Peyer's patch (tissue), 4 donors: ENCODE measurements around the gene HS6ST1.

Experiments used
- POLR2A ChIP-seq, 2 donors: fragments of 450-650 bp; IDR thresholded peaks; one replicate each; pipeline ENCODE4 v1.5.1; 2017; ENCODE audit warnings: antibody characterized with exemption in 2 of 2, mild to moderate bottlenecking in 2 of 2, moderate library complexity in 2 of 2
- TF ChIP-seq, protein P1 (sequence below), 6 experiments: fragments of 450-650 bp in 4 of 6; fragments of 200-600 bp in 2 of 6; sonication (generic) in 1 of 6; IDR thresholded peaks; one replicate each; pipeline ENCODE4 v1.5.1; 2017 to 2019; ENCODE audit warnings: antibody characterized with exemption in 6 of 6, mild to moderate bottlenecking in 3 of 6, moderate library complexity in 1 of 6

DNA sequence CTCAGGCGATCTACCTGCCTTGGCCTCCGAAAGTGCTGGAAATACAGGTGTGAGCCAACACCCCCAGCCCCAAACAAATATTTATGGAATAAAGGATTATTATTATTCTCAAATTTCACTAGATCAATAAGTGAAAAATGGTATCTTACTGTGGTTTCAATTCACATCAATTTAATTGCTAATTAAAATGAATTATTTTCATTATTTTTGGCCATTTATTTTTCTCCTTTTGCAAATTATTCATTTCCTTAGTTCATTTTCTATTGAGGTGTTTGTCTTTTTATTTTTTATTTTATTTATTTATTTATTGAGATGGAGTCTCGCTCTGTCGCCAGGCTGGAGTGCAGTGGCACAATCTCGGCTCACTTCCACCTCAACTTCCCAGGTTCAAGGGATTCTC, 11.9 kb upstream of the HS6ST1 start:
- TF ChIP-seq, protein P1, sequence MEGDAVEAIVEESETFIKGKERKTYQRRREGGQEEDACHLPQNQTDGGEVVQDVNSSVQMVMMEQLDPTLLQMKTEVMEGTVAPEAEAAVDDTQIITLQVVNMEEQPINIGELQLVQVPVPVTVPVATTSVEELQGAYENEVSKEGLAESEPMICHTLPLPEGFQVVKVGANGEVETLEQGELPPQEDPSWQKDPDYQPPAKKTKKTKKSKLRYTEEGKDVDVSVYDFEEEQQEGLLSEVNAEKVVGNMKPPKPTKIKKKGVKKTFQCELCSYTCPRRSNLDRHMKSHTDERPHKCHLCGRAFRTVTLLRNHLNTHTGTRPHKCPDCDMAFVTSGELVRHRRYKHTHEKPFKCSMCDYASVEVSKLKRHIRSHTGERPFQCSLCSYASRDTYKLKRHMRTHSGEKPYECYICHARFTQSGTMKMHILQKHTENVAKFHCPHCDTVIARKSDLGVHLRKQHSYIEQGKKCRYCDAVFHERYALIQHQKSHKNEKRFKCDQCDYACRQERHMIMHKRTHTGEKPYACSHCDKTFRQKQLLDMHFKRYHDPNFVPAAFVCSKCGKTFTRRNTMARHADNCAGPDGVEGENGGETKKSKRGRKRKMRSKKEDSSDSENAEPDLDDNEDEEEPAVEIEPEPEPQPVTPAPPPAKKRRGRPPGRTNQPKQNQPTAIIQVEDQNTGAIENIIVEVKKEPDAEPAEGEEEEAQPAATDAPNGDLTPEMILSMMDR (IDR thresholded peaks at IDR 0.05), result no peak
- no peak for TF ChIP-seq POLR2A (IDR thresholded peaks at IDR 0.05)
